Activated CD4-positive, alpha-beta T cell treated with anti-CD3 and anti-CD28 coated beads for 48 hours (primary cell): ENCODE measurements around the gene NPSR1.
"Not testable (repeated sequence)": the region's sequence is repeated elsewhere in the genome, so short reads cannot be mapped to it uniquely, and the experiment has no call there.

Experiments used
- DNase-seq: peaks from one replicate; pipeline ENCODE4 v3.0.0-alpha.2; 2020

NPSR1 gene

GRCh38 chr7:34838329-34838728 is 180.3 kb downstream of the NPSR1 start:
- DNase-seq: no peak

GRCh38 chr7:34839645-34840044 is 181.6 kb downstream of the NPSR1 start:
- DNase-seq: no peak

GRCh38 chr7:34840176-34840785 is 182.3 kb downstream of the NPSR1 start:
- DNase-seq: no peak

- no peak for DNase-seq
Observed at GRCh38 chr7:34841326-34841725, 183.3 kb downstream of the NPSR1 start.

- no peak for DNase-seq
Observed at GRCh38 chr7:34842782-34843181, 184.8 kb downstream of the NPSR1 start.

GRCh38 chr7:34844406-34844805 is 186.4 kb downstream of the NPSR1 start:
- DNase-seq: no peak

GRCh38 chr7:34844936-34845665 is 187.1 kb downstream of the NPSR1 start:
- DNase-seq: no peak

GRCh38 chr7:34845666-34846361 is 187.8 kb downstream of the NPSR1 start:
- DNase-seq: no peak

GRCh38 chr7:34846976-34847375 is 189.0 kb downstream of the NPSR1 start:
- no peak for DNase-seq

GRCh38 chr7:34848670-34849069 is 190.7 kb downstream of the NPSR1 start:
- no peak for DNase-seq

- no peak for DNase-seq
Observed at GRCh38 chr7:34849163-34849960, 191.3 kb downstream of the NPSR1 start.

GRCh38 chr7:34849986-34850385 is 192.0 kb downstream of the NPSR1 start:
- no peak for DNase-seq

GRCh38 chr7:34850681-34851080 is 192.7 kb downstream of the NPSR1 start:
- no peak for DNase-seq

- DNase-seq: no peak
Observed at GRCh38 chr7:34851431-34851830, 193.4 kb downstream of the NPSR1 start.

- DNase-seq: not testable (repeated sequence)
Observed at GRCh38 chr7:34858444-34858843, 200.4 kb downstream of the NPSR1 start.

GRCh38 chr7:34859281-34859680 is 201.3 kb downstream of the NPSR1 start:
- not testable (repeated sequence) for DNase-seq

GRCh38 chr7:34866222-34866621 is 208.2 kb downstream of the NPSR1 start:
- not testable (repeated sequence) for DNase-seq

- not testable (repeated sequence) for DNase-seq
Observed at GRCh38 chr7:34867341-34867740, 209.3 kb downstream of the NPSR1 start.

- DNase-seq: not testable (repeated sequence)
Observed at GRCh38 chr7:34868602-34869001, 210.6 kb downstream of the NPSR1 start.

GRCh38 chr7:34869057-34869456 is 211.0 kb downstream of the NPSR1 start:
- DNase-seq: no peak

GRCh38 chr7:34870041-34870440 is 212.0 kb downstream of the NPSR1 start:
- DNase-seq: not testable (repeated sequence)

- not testable (repeated sequence) for DNase-seq
Observed at GRCh38 chr7:34874329-34874728, 216.3 kb downstream of the NPSR1 start.

- no peak for DNase-seq
Observed at GRCh38 chr7:34875481-34875880, 217.5 kb downstream of the NPSR1 start.
